ENCODE data around the gene GALNT17.

The GALNT17 gene

DNA sequence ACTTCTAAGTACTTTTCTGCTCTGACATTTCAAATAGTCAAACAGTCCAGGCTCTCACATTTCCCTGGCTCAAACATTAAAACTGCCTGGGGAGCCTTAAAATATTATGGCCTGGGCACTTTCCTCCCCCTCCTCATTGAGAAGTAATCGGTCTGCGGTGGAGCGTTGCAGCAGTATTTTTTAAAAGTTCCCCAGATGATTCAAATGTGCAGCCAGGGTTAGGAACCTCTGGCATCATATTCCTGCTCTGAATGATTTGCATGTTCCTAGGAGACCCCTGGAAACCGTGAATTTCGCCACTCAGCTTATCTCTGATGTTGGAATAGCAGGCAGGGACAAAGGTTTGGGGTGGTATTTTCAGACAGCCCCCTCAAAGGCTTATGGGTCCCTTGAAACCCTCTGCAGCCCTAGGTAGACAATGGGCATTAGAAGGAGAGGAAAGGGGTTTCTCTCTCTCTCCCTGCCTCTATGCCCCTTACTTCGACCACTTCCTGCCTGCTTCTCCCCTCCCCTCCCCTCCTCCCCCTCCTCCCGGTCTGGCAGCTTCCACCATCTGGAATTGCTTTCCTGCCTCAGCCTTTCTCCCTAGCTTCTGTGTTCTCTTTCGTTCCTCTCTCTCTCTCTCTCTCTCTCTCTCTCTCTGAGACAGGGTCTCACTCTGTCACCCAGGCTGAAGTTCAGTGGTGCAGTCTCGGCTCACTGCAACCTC, 622.2 kb downstream of the GALNT17 start:
- no peak for DNase-seq

DNA sequence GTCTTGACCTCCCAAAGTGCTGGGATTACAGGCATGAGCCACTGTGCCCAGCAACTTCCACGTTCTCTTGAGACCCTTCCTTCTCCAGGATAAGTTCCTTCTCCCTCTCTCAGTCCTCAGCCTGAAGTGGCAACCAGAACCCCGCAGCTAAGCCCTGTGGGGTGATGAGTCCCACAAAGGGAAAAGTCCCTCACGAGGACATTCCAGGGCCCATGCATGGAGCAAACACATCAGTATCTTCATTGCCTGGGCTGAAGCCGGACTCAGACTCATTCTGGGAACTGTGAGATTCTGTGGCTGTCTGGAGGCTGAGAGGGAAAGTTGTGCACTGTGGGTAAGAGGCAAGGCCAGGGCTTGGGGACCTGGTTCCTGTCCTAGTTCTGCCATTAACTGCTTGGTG, 622.9 kb downstream of the GALNT17 start:
- DNase-seq, result no peak

DNA sequence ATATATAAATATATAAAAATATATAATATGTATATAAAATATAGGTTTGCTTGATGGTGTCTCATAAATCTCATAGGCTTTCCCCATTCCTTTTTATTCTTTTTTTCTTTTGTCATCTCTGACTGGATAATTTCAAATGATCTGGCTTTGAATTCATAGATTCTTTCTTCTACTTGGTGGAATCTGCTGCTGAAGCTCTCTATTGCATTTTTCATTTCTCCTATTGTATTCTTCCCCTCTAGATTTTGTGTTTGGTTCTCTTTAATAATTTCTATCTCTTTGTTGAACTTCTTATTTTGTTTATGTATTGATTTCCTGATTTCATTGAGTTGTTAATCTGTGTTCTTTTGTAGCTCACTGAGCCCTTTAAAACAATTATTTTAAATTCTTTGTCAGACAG, 629.4 kb downstream of the GALNT17 start:
- no peak for DNase-seq

Data from suppressor macrophage (primary cell).